Tibial nerve (tissue), 3 donors: ENCODE measurements around the gene RAPSN.

Source experiments
- CTCF ChIP-seq, 5 experiments: fragments of 200-600 bp in 3 of 5; fragments of 450-650 bp in 2 of 5; sonication (generic) in 3 of 5; IDR thresholded peaks; one replicate each; pipeline ENCODE4 v1.5.1; 2016 to 2019; ENCODE audit warnings: antibody characterized with exemption in 5 of 5, mild to moderate bottlenecking in 3 of 5, moderate library complexity in 2 of 5
- POLR2A ChIP-seq, 2 donors: fragments of 450-650 bp; IDR thresholded peaks; one replicate each; pipeline ENCODE4 v1.6.1; 2017; ENCODE audit warnings: antibody characterized with exemption in 2 of 2, mild to moderate bottlenecking in 2 of 2, moderate library complexity in 2 of 2

GRCh38 chr11:47430524-47430923 lies 18.4 kb downstream of the RAPSN start:
- no peak for TF ChIP-seq CTCF (IDR thresholded peaks at IDR 0.05)
- no peak for TF ChIP-seq POLR2A (IDR thresholded peaks at IDR 0.05)
